ENCODE results near the gene TRANK1.

Gene TRANK1

DNA sequence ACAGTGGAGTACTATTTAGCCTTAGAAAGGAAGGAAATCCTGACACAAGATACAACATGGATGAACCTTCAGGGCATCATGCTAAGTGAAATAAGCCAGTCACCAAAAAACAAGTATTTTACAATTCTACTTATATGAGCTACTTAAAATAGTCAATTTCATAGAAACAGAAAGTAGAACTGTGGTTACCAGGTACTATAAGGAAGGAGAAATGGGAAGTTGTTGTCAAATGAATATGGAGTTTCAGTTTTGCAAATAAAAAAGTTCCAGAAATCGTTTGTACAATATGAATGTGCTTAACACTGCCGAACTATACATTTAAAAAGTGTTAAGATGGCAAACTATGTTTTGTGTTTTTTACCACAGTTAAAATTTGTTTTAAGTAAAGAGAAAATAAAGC lies 26.8 kb downstream of the TRANK1 start:
- H3K4me2 ChIP-seq, result peak overlapping the region in 7 of 11 experiments; percentile 7 to 62 (median 40); a peak in 13 of 22 replicates
- H3K27ac ChIP-seq, result peak overlapping the region in 5 of 11 experiments; percentile 10 to 52 (median 35); a peak in 8 of 22 replicates
- no peak for TF ChIP-seq Cebpa-rat (IDR thresholded peaks at IDR 0.05)
- no peak overlapping the region for H3K9ac ChIP-seq
- H4K20me1 ChIP-seq, result no peaks in the 10 kb centered on the region
- H3K36me3 ChIP-seq, result peaks cover 16 to 25% (median 17%) of the 10 kb centered on the region in 11 experiments; a peak in 19 of 22 replicates
- H3K27me3 ChIP-seq, result no peaks in the 10 kb centered on the region
- peaks cover 22 to 60% (median 42%) of the 10 kb centered on the region in 10 experiments for H3K4me1 ChIP-seq
- peaks cover 22 to 39% (median 28%) of the 10 kb centered on the region in 11 experiments for H3K9me3 ChIP-seq (replicated peaks in 1 of 11)
- H3K4me3 ChIP-seq, result no peak overlapping the region

DNA sequence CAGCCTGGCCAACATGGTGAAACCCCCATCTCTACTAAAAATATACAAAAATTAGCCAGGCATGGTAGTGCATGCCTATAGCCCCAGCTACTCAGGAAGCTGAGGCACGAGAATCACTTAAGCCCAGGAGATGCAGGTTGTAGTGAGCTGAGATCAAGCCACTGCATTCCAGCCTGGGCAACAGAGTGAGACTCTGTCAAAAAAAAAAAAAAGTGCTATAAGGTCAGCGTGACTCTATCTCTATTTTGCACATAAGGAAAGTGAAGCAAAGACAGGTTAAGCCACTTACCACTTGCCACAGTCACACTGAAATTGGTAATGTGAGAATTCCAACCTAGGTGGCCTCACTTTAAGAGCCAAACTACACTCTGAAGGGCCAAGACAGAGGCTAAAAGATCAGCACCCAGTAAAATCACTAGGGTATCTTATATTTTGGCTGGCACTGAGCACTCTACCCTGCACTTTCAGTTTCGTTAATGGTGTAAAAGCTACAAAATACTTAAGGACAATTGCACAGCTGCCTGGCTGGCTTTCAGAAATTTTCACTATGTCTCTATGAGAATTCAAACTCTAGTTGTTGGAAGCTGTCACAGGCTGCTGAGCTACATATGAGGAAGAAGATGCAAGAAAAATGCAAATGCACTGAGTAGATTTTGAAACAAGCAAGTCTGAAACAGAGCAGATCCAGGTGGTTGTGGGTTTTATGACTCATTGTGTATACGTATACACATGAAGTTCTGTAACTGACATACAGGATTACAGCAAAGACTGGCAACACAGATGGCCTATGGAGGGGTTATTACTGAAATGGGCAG lies 32.7 kb downstream of the TRANK1 start:
- Histone ChIP-seq H3K9me3 (replicated peaks in 1 of 11) (no peaks in the 10 kb centered on the region), H3K9ac (peak overlapping the region; percentile 60 to 89 (median 80)), H3K4me3 (peak overlapping the region in 9 of 10 experiments; percentile 5 to 49 (median 32); a peak in 13 of 20 replicates), H3K36me3 (no peaks in the 10 kb centered on the region), H3K27me3 (no peaks in the 10 kb centered on the region), H3K27ac (peak overlapping the region; percentile 69 to 99 (median 93)), H4K20me1 (no peaks in the 10 kb centered on the region), H3K4me1 (peaks cover 49 to 71% (median 62%) of the 10 kb centered on the region in 10 experiments), H3K4me2 (peak overlapping the region; percentile 75 to 90 (median 84))
- peak in 9 of 11 experiments; percentile 36 to 99 (median 88); a peak in 15 of 22 replicates for TF ChIP-seq Cebpa-rat (IDR thresholded peaks at IDR 0.05)

DNA sequence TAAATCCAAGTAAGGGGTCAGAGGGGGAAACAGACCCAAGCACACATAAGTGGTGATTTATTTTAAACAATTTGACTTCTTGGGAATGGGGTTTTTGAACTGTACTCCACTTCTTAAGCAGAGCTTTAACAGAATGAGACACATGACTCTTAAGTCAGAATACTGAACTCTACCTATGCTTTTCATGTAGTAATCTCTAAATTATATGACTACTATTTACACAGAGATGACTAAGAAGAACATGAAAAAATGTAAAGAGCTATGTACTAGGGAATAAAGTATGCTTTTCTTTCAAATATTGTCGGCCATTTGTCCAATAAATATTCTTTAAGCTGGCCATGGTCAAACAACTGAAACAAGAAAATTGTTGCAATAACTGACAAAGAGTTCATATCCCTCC lies 35.2 kb downstream of the TRANK1 start:
- H3K9me3 ChIP-seq (replicated peaks in 1 of 11), result no peaks in the 10 kb centered on the region
- peak overlapping the region in 10 of 11 experiments; percentile 82 to 95 (median 89); a peak in 17 of 22 replicates for H3K4me2 ChIP-seq
- no peak overlapping the region for H3K4me3 ChIP-seq
- no peak for TF ChIP-seq Cebpa-rat (IDR thresholded peaks at IDR 0.05)
- peaks cover 75 to 96% (median 87%) of the 10 kb centered on the region in 10 experiments for H3K4me1 ChIP-seq
- H3K27ac ChIP-seq, result peak overlapping the region; percentile 56 to 99 (median 93)
- H3K36me3 ChIP-seq, result 0 out of 22 replicates have a peak, but pooled peaks cover 0 to 11% (median 0%) of the 10 kb centered on the region in 11 experiments
- H4K20me1 ChIP-seq, result no peaks in the 10 kb centered on the region
- H3K27me3 ChIP-seq, result no peaks in the 10 kb centered on the region
- peak overlapping the region in 2 of 11 experiments; percentile 81 to 88; a peak in 3 of 22 replicates for H3K9ac ChIP-seq

DNA sequence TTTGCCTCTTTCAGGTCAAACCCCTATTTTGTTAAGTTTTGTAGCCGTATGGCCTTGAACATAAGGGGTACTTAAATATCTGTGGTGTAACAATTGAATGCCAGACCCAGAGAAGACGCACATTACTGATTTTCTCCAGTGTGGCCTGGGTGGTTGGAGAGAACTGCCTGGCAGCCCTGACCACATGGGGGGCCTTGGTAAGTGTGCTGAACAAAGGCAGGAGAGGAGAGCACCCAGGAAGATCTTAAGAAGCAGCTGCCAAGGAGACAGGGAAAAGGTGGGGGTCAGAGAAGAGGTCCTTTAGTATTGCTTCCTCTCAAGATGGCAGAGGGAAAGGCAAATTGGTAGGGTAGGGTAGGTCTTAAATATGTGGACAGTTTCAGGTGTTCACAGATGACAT lies 35.7 kb downstream of the TRANK1 start:
- peaks cover 79 to 100% (median 91%) of the 10 kb centered on the region in 10 experiments for H3K4me1 ChIP-seq
- no peaks in the 10 kb centered on the region for H3K27me3 ChIP-seq
- no peaks in the 10 kb centered on the region for H4K20me1 ChIP-seq
- H3K4me2 ChIP-seq, result peak overlapping the region; percentile 82 to 95 (median 89)
- peak overlapping the region; percentile 56 to 99 (median 93) for H3K27ac ChIP-seq
- H3K4me3 ChIP-seq, result peak overlapping the region in 6 of 10 experiments; percentile 5 to 66 (median 60); a peak in 9 of 20 replicates
- H3K36me3 ChIP-seq, result 0 out of 22 replicates have a peak, but pooled peaks cover 0 to 11% (median 0%) of the 10 kb centered on the region in 11 experiments
- peak overlapping the region; percentile 74 to 88 (median 81); a peak in 21 of 22 replicates for H3K9ac ChIP-seq
- no peak for TF ChIP-seq Cebpa-rat (IDR thresholded peaks at IDR 0.05)
- H3K9me3 ChIP-seq (replicated peaks in 1 of 11), result no peaks in the 10 kb centered on the region

DNA sequence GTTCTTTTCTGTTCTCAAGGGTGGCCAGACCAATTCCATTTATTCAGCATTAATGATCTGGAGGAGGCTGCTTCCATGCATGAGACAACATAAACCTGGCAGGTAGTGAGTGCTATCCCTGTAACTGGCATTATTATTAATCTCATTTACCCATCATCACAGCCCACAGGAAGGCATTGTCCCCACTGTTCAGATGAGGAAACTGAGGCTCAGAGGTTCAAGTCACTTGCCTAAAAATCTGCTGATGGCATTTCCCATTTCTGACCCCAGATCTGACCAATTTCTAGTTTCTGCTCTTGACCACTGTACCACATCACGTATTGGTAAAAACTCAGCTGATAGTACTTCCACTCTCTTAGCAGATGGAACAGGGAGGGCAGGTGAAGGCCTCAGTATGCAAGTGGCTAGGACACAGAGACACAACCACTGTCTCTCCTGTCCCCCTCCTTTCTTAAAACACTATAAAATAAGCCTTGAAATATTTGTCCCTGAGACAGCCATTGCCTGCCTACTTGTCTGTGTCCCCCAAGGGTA lies 36.1 kb downstream of the TRANK1 start:
- H3K4me3 ChIP-seq, result peak overlapping the region; percentile 42 to 66 (median 56)
- no peak for TF ChIP-seq Cebpa-rat (IDR thresholded peaks at IDR 0.05)
- H3K9ac ChIP-seq, result peak overlapping the region; percentile 74 to 88 (median 81); a peak in 21 of 22 replicates

DNA sequence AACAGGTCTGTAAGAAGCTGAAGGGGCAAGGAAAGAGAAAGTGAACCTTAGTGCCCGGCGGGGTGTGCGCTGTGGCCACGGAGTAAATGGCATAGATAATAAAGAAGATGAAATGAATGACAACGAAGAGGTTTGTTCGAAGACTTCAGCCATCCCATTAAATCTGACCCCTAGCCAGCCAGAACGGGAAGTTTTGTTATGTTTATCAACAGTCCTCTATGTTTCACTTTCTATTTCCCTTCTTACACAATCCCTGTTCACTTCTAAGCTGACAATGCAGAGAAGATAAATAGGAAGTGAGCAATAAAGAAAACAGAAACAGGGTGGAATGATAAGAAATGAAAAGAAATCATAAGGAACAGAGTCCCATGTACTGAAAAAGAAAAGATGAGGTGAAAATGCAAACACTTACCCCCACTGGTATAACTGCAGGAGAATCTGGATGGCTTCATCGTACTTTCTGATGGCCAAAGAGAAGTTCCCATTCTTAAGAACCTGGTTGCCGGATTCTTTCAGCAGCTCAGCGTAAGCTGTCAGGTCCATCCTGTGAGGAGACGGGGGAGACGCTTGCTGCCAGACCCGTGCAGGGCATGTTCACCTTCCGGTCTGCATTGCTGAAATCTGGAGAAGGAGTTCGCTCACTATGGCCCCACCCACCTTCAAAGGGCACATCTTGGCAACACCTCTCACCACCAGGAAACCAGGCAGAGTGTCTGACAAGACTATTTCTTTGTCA lies 36.8 kb downstream of the TRANK1 start:
- Histone ChIP-seq H3K9ac (peak overlapping the region; percentile 74 to 88 (median 81); a peak in 21 of 22 replicates), H3K27ac (peak overlapping the region; percentile 56 to 99 (median 93))

More for the DNA sequence above, 36.1 kb downstream of the TRANK1 start:
- Histone ChIP-seq H3K4me1 (peaks cover 82 to 100% (median 93%) of the 10 kb centered on the region in 10 experiments), H3K27ac (peak overlapping the region; percentile 56 to 99 (median 93)), H3K27me3 (no peaks in the 10 kb centered on the region), H3K9me3 (replicated peaks in 1 of 11) (no peaks in the 10 kb centered on the region), H4K20me1 (no peaks in the 10 kb centered on the region), H3K36me3 (0 out of 22 replicates have a peak, but pooled peaks cover 0 to 11% (median 0%) of the 10 kb centered on the region in 11 experiments), H3K4me2 (peak overlapping the region; percentile 82 to 95 (median 89))

DNA sequence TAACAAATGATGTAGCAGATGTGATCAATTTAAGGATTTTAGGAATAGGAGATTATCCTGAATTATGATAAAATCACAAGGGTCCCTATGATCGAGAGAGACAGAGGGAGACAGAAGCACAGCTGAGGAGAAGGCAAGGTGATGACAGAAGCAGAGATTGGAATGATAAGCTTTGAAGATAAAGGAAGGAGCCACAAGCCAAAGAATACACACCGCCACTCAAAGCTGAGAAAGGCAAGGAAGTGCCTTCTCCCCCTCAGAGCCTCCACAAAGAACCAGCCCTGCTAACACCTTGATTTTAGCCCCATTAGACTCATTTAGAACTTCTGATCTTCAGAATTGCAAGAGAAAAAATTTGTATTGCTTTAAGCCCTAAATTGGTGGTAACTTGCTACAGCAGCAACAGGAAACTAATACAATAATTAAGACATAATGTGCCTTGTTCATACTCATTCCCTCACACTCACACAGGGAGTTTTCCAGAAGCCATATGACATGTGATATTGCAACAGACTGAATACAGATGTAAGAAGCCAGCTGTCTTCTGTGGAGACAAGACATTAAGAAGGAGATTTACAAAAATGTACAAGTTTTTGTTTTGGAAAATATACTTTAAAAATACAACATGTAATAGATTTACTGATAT lies 38.2 kb downstream of the TRANK1 start:
- peak overlapping the region; percentile 56 to 99 (median 93); a peak in 21 of 22 replicates for H3K27ac ChIP-seq
- H3K36me3 ChIP-seq, result peaks cover 0 to 21% (median 0%) of the 10 kb centered on the region in 11 experiments; a peak in 3 of 22 replicates

More for the DNA sequence above, 36.8 kb downstream of the TRANK1 start:
- Histone ChIP-seq H3K4me2 (peak overlapping the region; percentile 82 to 95 (median 89)), H3K36me3 (0 out of 22 replicates have a peak, but pooled peaks cover 0 to 11% (median 0%) of the 10 kb centered on the region in 11 experiments), H3K4me3 (peak overlapping the region; percentile 42 to 66 (median 56)), H3K9me3 (replicated peaks in 1 of 11) (no peaks in the 10 kb centered on the region), H3K4me1 (peaks cover 82 to 100% (median 93%) of the 10 kb centered on the region in 10 experiments), H4K20me1 (no peaks in the 10 kb centered on the region), H3K27me3 (no peaks in the 10 kb centered on the region)
- peak in 9 of 11 experiments; percentile 26 to 92 (median 68); a peak in 12 of 22 replicates for TF ChIP-seq Cebpa-rat (IDR thresholded peaks at IDR 0.05)

More for the DNA sequence above, 38.2 kb downstream of the TRANK1 start:
- peak overlapping the region; percentile 23 to 88 (median 81); a peak in 18 of 22 replicates for H3K9ac ChIP-seq
- peaks cover 85 to 100% (median 92%) of the 10 kb centered on the region in 10 experiments for H3K4me1 ChIP-seq
- no peaks in the 10 kb centered on the region for H3K9me3 ChIP-seq (replicated peaks in 1 of 11)
- H3K4me3 ChIP-seq, result peak overlapping the region in 1 of 10 experiments; percentile 57; a peak in 2 of 20 replicates
- no peaks in the 10 kb centered on the region for H4K20me1 ChIP-seq
- TF ChIP-seq Cebpa-rat (IDR thresholded peaks at IDR 0.05), result no peak
- peak overlapping the region; percentile 82 to 95 (median 89) for H3K4me2 ChIP-seq
- no peaks in the 10 kb centered on the region for H3K27me3 ChIP-seq
